Panc1 (cell line): ENCODE results near the gene SELENOS.

Experiments
- POLR2AphosphoS5 ChIP-seq: IDR thresholded peaks from 2 replicates; pipeline ENCODE4 v1.6.1; 2012; ENCODE audit warnings: mild to moderate bottlenecking, low read depth, low read length, moderate library complexity
- SIN3A ChIP-seq: IDR thresholded peaks from 2 replicates; pipeline ENCODE4 v1.6.1; 2012; ENCODE audit warnings: low read depth, mild to moderate bottlenecking, low read length, moderate library complexity, borderline replicate concordance; ENCODE audit not compliant: insufficient read depth
- TF ChIP-seq, protein P1 (sequence below): fragments of 450-650 bp; IDR thresholded peaks from 2 replicates; pipeline ENCODE4 v1.5.1; 2017; ENCODE audit warnings: mild to moderate bottlenecking
- TF ChIP-seq, protein P2 (sequence below), 2 experiments: IDR thresholded peaks; 2 replicates each; pipeline ENCODE4 v1.6.1; 2011 to 2012; ENCODE audit warnings: low read depth in 2 of 2, control low read depth in 1 of 2, low read length in 1 of 2, mild to moderate bottlenecking in 1 of 2, moderate library complexity in 1 of 2; ENCODE audit not compliant: insufficient read depth in 1 of 2

- TF ChIP-seq, protein P1, sequence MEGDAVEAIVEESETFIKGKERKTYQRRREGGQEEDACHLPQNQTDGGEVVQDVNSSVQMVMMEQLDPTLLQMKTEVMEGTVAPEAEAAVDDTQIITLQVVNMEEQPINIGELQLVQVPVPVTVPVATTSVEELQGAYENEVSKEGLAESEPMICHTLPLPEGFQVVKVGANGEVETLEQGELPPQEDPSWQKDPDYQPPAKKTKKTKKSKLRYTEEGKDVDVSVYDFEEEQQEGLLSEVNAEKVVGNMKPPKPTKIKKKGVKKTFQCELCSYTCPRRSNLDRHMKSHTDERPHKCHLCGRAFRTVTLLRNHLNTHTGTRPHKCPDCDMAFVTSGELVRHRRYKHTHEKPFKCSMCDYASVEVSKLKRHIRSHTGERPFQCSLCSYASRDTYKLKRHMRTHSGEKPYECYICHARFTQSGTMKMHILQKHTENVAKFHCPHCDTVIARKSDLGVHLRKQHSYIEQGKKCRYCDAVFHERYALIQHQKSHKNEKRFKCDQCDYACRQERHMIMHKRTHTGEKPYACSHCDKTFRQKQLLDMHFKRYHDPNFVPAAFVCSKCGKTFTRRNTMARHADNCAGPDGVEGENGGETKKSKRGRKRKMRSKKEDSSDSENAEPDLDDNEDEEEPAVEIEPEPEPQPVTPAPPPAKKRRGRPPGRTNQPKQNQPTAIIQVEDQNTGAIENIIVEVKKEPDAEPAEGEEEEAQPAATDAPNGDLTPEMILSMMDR: no peak
- TF ChIP-seq, protein P2, sequence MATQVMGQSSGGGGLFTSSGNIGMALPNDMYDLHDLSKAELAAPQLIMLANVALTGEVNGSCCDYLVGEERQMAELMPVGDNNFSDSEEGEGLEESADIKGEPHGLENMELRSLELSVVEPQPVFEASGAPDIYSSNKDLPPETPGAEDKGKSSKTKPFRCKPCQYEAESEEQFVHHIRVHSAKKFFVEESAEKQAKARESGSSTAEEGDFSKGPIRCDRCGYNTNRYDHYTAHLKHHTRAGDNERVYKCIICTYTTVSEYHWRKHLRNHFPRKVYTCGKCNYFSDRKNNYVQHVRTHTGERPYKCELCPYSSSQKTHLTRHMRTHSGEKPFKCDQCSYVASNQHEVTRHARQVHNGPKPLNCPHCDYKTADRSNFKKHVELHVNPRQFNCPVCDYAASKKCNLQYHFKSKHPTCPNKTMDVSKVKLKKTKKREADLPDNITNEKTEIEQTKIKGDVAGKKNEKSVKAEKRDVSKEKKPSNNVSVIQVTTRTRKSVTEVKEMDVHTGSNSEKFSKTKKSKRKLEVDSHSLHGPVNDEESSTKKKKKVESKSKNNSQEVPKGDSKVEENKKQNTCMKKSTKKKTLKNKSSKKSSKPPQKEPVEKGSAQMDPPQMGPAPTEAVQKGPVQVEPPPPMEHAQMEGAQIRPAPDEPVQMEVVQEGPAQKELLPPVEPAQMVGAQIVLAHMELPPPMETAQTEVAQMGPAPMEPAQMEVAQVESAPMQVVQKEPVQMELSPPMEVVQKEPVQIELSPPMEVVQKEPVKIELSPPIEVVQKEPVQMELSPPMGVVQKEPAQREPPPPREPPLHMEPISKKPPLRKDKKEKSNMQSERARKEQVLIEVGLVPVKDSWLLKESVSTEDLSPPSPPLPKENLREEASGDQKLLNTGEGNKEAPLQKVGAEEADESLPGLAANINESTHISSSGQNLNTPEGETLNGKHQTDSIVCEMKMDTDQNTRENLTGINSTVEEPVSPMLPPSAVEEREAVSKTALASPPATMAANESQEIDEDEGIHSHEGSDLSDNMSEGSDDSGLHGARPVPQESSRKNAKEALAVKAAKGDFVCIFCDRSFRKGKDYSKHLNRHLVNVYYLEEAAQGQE (IDR thresholded peaks at IDR 0.05; ENCODE audit: insufficient read depth in 1 of 2, low read depth in 2 of 2, low read length in 1 of 2): no peak
- no peak for TF ChIP-seq SIN3A
- no peak for TF ChIP-seq POLR2AphosphoS5
Observed at GRCh38 chr15:101239724-101240136, 37.6 kb downstream of the SELENOS start.
